GM10266 (cell line): Measurements from ENCODE around the gene ALPI.

ENCODE experiments used
- DNase-seq: peaks from one replicate; pipeline ENCODE4 v3.0.0; 2012; ENCODE audit errors: extremely low spot score
- TF ChIP-seq, protein P1 (sequence below): IDR thresholded peaks from 2 replicates; pipeline ENCODE4 v1.5.1; 2012; ENCODE audit warnings: mild to moderate bottlenecking, low read depth; ENCODE audit not compliant: control insufficient read depth, insufficient read depth; ENCODE audit errors: missing control alignments

The ALPI gene

DNA sequence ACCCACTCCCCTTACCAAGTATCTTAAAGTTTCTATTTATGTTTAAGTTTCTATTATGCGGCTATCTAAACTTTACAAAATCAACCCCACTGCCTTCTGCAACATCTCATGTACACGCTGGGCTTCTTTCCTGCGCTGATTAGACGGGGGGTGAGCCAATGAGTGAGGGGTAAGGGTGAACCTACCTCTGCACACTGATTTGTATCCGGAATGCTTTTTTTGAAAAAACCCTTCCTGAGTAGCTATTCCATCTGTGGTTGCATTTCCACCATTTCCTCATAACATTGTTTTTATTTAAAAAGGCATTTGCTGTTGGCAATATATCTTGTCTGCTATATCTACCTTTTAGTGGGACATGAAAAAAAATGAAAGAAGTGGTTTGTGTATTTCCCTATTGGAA lies 43.0 kb upstream of the ALPI start:
- DNase-seq: no peak
- TF ChIP-seq, protein P1, sequence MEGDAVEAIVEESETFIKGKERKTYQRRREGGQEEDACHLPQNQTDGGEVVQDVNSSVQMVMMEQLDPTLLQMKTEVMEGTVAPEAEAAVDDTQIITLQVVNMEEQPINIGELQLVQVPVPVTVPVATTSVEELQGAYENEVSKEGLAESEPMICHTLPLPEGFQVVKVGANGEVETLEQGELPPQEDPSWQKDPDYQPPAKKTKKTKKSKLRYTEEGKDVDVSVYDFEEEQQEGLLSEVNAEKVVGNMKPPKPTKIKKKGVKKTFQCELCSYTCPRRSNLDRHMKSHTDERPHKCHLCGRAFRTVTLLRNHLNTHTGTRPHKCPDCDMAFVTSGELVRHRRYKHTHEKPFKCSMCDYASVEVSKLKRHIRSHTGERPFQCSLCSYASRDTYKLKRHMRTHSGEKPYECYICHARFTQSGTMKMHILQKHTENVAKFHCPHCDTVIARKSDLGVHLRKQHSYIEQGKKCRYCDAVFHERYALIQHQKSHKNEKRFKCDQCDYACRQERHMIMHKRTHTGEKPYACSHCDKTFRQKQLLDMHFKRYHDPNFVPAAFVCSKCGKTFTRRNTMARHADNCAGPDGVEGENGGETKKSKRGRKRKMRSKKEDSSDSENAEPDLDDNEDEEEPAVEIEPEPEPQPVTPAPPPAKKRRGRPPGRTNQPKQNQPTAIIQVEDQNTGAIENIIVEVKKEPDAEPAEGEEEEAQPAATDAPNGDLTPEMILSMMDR: no peak

DNA sequence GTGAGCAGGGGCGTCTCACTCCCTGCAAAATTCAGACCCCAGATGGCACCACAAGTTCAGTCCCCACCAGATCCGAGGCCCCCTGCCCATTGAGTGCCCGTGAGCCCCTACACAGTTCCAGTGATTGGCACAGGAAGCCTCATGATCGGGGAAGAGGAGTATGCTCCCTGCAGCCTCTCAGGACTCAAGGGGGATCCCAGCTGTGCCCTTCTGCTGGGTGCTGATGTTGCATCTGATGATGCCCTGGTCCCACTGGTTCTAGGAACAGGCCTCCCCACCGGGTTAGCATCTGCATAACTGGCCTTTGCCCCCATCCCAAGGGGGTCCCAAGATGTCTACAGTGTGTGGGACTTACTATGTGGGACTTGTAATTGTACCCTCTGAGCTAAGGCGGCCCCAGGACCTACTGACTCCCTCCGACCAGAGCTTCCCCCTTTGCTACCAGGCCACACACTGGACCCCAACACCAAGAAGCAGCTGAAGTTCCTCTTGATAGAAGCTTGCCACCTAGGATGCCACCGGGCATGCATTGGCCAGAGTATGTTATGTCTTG lies 40.7 kb upstream of the ALPI start:
- DNase-seq: no peak
- TF ChIP-seq, protein P1: no peak

DNA sequence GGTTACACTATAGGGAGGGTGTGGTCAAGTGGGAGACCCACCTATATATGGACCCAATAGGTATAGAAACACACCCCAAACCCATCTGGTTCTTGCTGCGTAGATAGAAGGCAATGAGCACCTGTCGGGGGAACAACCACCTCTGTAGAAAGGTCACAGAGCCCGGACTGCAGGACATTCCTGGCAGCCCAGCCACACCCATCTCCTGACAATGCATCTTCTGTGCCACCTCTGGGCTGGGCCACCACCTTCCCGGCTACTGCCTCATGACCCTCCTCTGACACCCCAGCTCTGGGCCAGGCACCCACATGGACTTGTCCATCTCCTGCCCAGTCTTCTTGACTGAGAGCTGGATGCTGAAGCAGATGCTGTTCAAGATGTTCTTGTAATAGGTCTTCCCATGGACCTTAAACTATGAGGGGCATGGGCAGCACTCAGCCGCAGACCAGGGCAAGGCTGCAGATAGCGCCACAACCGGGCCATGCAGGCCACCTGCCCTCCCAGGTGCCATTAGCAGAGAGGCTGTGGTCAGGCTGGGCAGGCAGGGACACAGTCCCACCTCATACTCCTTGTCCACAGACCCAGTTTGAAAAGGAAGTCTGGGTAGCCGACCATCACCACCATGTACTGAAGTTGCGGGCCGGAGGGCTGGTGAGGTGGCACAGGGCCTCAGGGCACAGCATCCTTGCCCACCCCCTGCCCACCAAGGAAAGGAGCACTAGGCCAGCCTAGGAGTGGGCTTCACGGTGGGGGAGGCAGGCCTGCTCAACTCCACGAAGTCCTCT lies 40.0 kb upstream of the ALPI start:
- DNase-seq: no peak
- TF ChIP-seq, protein P1: no peak

DNA sequence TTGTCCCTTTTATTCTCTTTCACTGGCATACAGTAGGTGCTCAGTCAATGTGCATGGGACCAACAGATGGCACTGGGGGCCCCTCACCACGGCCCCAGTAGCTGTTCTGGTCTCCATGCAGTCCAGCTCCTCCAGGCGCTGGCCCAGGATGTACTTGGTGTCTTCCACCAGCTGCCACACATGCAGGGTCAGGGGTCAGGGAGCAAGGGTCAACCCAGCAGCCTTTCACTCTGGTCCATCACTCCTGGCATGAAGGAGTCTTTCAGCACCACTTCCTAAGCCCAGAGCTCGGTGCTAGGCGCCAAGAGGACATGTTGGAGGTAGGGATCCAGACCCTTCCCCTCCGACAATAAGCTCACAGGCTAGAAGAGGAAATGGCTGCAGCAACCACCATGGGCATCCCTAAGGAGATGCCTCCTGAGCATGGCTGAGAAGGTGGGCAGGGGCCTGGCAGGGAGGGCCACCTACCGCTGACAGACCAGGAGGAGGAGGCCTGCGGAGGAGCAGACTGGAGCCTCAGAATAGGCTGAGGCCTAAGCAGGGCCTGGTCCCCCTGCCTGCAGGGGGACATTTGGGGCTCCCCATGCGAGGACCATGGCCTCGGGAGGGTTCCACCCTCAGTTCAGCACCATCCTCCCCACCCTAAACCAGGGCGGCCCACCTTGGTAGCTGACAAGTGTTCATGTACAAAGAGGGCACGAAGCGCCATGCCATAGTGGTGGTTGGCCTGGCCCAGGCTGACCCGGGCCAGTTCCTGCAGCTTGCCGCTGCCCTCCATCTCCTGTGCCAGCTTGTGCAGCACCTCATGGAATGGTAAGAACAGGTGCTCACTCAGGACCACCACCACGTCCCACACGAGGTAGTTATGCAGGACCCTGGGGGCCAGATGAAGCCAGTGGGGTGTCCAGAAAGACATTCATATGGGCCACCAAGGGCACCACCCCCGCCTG lies 39.2 kb upstream of the ALPI start:
- TF ChIP-seq, protein P1: no peak
- DNase-seq: no peak

DNA sequence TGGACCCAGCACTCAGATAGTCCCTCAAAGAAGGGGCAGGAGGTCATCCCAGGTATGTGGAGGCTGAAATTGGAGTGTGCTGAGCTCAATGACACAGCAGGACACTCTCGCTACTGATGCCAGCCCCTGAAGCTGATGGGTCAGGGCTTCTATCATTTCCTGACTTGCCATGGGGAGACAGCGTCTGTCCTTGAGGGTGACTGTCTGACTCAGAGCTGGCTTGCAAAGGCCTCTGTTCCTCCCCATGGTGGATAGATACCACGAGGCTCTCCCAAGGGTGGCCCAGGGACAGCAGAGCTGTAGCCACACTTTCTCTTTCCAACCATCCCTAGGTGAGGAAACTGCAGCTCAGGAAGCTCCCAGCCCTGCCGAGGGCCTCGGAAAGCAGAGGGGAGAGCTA lies 38.5 kb upstream of the ALPI start:
- DNase-seq: no peak
- TF ChIP-seq, protein P1: no peak

DNA sequence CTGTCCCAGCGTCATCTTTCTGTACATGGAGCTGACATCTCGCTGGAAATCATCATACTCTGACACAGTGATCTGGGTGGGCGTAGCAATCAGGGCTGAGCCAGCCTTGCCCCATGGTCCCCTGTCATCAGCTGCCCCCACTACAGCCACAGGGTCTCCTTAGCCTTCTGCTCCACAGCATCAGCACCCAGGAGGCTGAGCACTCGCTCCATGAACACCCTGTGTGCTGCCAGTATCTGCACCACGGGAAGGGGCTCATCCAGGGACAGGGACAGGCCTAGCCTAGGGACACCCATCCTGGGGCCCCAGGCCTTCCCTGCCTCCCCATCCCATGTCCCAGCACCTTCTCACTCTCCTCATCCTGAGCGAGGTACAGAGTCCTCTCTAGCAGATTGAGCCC lies 37.9 kb upstream of the ALPI start:
- no peak for DNase-seq
- TF ChIP-seq, protein P1: no peak
